Activated naive CD4-positive, alpha-beta T cell treated with anti-CD3 and anti-CD28 coated beads, Interleukin-2, amount 50 U/mL, for 16 hours (primary cell): Measurements from ENCODE around the gene POLRMT.
"Not testable (repeated sequence)": the region's sequence is repeated elsewhere in the genome, so short reads cannot be mapped to it uniquely, and the experiment has no call there.

ENCODE experiments used
- DNase-seq: peaks from one replicate; pipeline ENCODE4 v3.0.0-alpha.2; 2020

Gene POLRMT

DNA sequence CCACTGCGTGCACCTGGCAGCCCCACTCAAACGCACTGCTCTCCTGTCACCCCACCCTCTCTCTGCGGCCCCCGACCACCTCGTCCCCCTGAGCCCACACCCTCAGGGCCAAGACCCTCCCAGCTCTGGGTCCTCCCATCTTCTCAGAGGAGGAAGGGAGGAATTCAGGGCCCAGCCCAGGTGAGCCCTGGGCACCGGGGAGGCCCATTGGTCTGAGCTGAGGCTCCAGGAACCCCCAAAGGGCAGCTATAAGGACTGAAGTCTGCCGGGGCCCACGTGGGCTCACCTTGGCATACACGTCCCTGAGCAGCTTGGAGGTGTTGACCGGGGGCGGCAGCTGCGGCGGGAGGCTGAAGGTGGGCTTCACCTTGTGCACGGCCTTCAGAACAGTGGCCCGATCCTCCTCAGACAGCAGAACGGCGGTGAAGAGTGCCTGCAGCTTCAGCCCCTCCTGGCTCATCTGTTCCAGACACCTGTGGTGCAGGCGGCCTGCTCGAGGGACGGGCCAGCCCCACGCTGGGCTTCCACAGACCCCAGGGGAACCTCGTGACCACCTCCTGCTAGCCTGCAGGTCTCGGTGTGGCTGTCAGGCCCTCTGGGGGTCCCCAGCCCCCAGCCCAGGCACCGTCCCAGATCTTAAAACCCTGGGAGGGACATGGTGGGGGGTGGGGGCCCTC is 8.8 kb downstream of the POLRMT start:
- no peak for DNase-seq

DNA sequence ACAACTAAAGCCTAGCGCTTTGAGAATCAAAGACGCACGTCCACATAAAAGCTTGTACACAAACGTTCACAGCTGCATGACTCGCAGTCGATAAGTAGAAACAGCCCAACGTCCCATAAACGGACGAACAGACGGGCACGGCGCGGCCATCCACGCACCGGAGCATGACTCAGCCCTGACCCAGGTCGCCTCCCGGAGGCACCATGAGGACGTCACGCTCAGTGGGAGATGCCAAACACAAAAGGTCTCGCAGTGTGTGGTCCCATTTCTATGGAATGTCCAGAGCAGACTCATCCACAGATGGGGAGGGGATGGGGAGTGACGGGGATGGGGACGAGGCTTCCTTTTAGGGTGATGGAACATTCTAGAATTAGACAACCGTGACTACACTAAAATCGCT is 9.4 kb downstream of the POLRMT start:
- DNase-seq: no peak

DNA sequence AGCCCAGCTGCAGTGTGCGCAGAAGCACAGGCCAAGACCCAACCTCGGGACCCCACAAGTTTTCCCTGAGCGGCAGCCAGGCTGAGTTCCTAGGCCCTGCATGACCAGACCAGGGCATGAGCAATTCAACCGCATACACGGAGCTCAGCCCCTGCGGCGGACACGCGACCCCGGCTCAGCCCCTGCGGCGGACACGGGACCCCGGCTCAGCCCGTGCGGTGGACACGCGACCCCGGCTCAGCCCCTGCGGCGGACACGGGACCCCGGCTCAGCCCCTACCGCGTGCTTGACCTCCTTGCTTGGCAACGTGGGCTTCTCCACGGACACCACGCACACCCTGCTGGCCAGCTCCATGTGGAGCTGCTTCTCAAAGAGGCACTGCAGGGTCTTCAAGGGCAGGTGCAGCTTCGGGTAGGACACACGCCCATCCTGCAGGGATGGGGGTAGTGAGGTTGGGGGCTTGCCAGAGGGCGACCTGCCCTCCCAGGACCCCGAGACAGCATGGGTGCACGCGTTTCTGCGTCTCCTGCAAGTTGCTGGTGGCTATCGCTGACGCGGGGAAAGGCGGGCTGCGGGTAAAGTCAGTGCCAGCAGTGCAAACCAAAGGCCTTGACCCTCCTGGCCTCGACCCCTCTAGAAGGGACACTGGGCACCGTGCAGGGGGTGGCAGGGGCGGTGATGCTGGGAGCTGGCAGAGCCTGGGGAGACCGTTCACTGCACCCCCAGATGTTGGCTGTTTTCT is 10.0 kb downstream of the POLRMT start:
- no peak for DNase-seq

DNA sequence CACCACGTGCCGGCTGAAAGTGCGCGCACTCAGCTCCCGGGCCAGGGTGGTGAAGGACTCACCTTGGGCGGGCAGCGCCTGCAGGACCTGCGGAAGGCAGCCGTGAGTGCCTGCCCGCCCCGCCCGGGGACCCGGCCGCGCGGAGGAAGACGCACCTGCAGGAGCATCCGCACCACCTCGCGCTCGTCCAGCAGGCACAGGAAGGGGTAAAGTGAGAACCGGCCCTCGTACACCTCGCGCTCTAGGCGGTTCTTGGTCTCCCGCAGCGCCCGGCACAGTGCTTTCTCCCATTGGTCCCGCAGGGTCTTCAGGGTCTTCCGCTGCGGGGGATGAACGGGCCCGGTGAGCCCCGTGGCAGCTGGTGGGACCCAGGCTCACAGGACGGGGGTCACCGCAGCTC is 10.7 kb downstream of the POLRMT start:
- DNase-seq: no peak

DNA sequence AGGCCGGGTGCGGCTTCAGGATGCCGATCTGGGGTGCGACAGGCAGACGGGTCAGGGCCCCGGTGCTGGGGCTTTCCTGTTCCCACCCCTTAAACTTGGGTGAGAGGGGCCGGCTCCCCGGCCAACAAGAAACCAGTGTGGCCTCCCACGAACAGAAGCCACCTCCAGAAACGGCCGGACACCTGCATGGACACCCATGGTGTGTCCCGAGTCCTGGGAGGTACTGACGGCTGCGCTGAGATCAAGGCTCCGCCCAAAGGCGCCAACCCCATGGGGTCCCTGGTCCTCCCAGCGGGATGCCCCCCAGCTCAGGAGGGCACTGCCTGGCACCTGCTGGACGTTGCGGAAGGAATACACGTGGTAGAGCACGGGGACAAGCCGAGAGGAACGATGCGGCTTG is 11.5 kb downstream of the POLRMT start:
- no peak for DNase-seq

DNA sequence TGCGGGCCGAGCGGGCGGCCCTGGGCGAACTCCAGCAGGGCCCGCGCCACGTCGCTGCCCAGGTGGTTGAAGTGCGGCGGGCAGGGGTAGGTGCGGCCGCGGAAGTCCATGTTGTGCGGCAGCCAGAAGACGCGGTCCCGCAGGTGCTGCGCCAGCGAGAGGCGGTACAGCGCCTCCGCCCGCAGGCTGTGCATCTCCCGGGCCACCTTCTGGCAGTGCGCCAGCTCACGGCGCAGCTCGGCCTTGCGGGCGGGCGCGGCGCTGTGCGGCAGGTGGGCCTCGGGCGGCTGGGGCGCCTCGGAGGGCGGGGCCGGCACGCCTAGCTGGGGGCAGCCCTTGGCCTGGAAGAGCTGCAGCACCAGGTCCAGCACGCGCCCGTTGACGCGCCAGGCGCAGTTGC is 12.1 kb downstream of the POLRMT start:
- not testable (repeated sequence) for DNase-seq

DNA sequence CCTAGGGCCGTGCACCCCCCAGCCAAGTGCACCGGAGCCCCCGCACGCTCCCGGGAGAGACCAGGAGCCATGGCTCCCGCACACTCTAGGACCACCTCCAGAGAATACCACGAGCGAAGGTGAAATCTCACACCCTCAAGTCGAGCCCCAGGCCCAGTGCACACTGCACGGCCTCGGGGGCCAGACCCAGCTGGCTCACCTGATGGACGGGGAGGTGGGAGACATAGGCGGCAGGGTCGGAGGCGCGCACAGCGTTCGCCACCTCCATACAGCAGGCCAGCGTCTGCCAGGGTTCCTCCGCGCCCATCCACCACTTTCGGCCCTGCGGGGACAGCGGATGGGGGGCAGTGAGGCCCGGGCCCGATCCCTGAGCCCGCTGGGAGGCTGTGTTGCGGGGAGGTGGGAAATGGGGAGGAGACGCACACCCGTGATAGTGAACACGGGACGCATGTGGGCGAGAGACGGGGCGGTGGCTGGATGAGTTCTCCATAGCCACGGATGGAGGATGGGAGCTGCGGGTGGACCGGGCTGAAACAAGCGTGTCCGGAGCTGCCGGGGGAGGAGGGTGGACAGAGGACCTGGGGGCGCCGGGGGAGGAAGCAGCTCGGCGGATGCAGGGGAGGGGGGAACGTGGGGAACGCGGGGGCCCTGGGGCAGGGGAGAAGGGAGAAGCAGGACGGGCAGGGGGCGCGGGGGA is 13.0 kb downstream of the POLRMT start:
- DNase-seq: no peak

DNA sequence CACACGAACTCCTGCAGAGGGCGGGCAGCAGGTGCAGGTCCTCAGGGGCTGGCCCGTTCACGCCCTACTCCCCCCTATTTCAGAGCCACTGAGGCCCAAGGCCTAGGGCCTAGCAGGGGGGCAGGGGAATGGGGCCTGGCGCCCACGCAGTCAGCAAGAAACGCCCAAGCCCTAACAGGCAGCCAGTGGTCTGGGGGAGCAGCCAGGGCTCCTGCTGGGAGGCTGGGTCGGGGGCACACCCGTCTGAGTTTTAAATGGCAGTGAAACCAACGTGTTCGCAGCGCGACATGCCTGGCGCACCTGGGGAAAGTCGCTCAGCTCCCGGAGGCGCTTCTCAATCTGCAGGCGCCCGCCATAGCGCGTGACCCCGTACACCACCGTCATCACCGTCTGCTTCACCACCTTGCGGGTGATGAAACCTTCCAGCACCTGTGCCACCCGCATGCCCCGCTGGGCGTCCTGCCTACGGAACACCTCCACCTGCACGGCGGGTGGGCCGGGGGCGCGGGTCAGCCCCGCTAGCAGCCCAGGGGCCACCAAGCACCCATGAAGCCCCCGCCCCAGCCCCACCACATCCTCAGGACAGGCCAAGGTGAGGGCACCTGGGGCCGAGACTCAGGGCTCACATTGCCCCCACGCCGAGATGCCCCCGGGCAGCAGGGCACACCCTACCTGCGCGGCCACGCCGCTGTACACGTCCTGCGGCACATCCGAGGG is 13.9 kb downstream of the POLRMT start:
- DNase-seq: no peak

DNA sequence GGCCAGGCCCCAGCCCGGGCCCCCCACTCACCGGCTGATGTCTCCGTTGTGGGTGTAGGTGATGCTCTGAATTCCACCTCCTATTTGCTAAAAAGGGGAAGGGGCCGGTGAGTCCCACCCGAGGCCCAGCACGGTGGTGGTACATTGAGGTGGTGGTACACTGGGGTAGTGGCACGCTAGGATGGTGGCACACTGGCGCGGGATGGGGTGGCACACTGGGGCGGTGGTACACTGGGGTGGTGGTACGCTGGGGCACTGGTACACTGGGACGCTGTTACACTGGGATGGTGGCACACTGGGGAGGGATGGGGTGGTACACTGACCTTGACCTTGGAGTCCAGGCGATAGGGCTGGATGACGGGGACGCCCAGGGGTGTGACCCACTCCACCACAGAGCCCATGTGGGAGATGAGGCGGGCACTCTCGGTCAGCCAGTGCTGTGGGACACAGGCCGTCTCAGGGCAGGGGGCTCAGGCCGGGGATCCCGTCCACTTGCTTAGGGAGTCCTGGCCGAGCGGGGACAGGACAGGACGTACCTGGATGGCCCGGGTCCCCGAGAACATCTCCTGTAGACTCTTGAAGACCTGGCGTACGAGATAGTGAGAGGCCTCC is 14.6 kb downstream of the POLRMT start:
- DNase-seq: no peak

DNA sequence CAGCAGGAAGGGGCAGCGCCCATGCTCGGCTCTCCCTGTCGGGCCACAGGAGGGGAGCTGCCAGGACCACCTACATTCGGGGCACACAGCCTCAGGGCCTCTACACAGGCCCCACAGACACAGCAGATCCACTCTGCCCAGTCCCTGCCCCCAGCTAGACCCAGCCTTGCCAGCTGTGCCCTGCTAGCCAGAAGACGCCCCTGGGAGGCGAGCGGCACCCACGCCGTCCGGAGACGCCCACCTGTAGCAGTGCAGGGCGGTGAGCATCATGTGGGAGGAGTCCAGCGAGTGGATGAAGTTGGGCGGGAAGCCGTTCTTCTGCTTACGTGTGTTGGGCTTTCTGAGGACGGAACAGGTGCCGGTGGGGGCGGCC is 15.1 kb downstream of the POLRMT start:
- no peak for DNase-seq

DNA sequence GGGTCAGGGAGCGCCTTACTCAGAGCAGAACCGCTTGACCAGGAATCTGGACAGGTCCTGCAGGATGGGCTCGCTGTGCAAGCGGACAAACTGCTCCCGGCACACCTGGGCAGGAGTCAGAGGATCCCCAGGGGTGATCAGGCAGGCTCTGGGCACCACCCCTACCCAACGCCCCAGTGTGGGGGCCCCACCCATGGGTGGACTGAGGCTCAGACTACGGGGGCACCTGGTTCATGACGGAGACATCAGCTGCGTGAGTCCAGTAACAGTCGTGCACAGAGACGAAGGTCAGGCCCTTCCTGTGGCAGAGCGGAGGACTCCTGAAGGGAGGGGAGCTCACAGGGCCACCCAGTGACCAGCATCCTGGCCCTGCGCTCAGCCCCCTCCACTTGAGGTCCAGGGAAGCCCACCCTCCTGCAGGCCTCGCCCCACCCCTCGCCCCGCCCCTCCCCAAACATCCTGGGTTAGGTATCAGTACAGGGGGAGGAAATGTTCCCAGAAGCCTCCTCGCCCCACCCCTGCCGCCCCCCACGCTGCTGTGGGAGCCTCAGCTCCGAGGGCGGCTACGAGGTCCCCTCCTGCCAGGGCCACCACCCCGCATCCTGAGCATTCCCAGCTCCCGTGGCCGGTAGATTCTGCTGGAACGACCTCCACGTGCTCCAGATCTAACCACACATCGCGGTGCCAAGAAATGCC is 15.6 kb downstream of the POLRMT start:
- DNase-seq: no peak

DNA sequence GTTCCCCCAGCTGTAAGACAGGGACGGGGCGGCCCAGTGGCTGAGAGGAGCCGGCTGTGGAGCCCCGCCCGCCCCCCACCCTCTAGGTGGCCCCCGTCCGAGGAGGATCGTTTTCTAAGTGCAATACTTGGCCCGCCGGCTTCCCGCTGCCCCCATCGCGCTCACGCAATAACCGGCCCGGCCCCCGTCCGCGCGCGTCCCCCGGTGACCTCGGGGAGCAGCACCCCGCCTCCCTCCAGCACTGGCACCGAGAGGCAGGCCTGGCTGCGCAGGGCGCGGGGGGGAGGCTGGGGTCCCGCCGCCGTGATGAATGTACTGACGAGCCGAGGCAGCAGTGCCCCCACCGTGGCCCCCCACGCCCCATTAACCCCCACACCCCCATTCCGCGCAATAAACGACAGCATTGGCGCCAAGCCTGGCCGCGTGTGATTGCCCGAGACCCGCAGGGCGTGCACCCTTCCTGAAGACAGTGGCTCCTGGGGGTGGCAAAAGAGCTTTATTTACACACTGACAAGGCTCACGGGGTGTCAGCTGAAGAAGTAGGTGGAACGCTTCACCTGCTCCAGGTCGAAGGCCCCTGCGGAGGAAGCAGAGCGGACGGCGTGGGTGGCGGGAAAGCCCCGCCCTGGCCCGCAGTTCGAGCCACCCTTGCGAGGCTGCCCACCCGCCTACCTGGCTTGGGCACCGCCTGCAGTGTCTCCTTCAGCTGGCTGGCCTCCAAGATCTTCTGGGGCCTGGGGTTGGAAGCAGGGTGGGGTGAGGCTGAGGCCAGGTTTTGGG is 16.4 kb downstream of the POLRMT start:
- DNase-seq: no peak

DNA sequence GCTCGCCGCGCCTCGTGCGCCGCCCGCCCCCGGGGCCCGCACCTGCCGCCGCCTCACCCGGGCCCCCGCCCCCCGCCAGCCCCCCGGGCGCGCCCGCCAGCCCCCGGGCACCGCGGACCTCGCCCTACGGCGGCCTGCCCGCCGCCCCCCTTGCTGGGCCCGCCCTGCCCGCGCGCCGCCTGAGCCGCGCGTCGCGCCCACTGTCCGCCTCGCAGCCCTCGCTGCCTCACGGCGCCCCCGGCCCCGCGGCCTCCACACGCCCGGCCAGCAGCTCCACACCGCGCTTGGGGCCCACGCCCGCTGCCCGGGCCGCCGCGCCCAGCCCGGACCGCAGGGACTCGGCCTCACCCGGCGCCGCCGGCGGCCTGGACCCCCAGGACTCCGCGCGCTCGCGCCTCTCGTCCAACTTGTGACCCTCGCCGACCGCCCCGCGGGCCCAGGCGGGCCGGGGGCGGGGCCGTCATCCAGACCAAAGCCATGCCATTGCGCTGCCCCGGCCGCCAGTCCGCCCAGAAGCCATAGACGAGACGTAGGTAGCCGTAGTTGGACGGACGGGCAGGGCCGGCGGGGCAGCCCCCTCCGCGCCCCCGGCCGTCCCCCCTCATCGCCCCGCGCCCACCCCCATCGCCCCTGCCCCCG is 17.2 kb downstream of the POLRMT start:
- no peak for DNase-seq

DNA sequence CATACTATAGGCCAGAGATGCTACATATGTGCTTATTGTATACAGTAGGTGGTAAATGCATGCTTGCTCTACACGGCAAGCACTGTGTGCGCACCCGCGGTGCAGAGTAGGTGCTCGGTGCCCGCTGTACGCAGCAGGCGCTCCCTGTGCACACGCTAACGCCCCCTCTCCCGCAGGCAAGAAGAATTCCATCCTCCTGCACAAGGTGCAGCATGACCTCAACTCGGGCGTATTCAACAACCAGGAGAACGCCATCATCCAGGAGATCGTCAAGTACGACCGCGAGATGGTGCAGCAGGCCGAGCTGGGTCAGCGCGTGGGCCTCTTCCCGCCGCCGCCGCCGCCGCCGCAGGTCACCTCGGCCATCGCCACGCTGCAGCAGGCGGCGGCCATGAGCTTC is 17.7 kb downstream of the POLRMT start:
- DNase-seq: no peak

DNA sequence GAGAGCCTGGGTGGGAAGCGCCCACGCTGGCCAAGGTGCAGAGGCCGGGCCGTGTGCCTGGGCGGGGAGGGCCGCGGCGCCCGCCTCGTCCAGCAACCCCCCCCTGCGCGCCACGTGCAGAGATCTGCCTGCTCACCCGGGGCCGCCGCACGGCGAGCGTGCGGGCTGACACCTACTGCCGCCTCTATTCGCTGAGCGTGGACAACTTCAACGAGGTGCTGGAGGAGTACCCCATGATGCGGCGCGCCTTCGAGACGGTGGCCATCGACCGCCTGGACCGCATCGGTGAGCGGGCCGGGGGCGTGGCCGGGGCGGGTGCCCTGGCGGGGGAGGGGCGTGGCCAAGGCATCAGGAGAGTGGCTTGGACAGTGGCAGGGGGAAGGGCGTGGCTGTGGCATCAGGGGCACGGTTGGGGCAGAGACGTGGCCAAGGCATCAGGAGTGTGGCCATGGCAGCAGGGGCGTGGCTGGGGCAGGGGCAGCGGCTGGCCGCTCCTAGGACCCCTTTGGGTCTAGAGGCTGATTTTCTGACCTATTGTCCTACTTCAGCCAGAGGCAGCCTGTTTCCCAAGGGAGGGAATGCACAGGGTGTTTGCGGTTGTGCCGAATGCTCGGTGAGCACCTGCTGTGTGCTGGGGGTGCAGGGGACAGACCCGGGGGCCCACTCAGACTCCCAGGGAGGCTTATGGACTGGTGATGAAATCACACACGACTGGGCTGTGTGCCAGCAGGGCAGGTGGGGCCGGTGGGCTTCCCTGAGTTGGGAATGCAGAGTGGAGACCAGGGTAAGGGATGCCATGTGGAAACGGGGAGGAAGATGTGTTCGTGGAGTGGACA is 19.4 kb downstream of the POLRMT start:
- no peak for DNase-seq

DNA sequence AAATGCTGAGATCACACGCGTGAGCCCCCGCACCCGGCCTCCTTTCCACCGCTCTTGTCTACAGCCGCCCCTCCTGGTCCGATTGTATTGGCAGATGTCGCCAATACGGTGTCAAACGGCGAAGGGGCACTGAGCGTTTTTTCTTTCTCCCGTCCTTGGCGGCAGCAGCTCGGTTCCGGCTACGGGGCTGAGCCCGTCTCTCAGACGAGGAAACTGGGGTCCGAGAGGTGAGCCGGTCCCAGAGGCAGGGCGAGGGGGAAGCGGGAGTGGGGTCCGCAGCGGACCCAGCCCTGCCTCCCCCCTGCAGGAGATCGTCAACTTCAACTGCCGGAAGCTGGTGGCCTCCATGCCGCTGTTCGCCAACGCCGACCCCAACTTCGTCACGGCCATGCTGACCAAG is 20.4 kb downstream of the POLRMT start:
- no peak for DNase-seq

DNA sequence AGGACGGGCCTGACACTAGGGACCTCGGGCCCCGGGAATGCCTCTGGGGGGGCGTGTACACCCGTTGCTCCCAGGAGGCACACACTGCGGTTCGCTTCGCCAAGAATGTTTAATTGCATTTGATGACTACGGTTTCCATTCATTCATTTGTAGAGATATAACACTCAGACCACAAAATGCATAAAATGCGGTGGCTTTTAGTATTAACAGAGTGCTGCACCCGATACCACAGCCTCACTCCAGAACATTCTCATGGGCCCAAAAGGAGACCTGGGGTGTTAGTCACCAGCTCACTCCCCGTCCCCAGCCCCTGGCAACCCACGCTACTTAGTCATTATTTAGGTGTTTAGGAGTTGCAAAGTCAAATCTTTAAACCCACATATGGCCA is 21.9 kb downstream of the POLRMT start:
- DNase-seq: peak; percentile 62

DNA sequence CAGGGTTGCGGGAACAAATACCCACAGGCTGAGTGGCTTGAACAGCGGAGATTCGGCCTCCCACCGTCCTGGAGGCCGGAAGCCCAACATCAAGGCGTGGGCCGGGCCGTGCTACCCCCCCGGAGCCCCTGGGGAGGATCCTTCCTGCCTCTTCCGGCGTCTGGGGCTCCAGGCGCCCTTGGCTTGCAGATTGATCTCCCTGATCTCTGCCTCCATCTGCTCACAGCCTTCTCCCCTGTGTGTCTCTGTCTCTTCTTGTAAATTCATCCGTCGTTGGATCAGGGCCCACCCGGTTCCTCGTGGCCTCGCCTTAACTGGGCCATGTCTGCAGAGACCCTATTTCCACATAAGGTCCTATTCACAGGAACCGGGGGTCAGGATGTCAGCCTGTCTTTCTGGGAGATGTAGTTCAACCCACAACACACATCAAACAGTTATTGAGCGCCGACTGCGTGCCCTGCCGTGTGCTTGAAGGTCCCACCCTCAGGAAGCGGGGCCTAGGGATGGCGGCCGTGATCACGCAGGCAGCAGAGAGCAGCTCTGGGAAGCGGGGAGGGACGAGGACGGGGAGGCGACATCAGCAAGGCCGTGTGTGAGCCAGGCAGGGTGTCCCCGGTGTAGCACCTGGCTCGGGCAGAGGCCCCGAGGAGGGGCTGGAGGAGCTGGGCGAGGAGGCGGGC is 22.4 kb downstream of the POLRMT start:
- DNase-seq: peak; percentile 57

DNA sequence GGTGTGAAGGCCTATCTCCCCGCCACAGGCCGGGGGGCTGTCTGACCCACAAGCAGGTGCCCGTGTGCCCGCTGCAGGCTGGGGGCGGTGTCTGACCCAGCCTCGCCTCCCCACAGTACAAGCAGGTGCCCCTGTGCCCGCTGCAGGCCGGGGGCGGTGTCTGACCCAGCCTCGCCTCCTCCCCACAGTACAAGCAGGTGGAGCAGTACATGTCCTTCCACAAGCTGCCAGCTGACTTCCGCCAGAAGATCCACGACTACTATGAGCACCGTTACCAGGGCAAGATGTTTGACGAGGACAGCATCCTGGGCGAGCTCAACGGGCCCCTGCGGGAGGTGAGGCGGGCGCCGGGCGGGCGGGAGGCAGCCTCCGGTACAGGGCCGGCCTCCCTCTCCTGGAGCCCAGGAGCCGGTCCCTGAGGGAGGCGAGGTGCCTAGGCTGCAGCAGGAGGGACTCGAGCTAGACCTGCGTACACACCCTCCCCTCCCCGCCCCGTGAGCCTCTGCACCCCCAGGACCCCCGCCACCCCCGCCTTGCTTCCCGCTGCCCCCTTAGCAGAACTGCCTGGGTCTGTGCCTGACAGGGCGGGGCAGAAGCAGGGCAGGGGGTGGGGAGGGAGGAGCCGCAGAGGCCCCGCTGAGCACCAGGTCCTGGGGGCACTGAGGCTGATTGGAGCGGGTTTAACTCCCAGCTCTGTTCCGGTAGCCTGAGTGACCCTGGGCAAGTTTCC is 23.1 kb downstream of the POLRMT start:
- no peak for DNase-seq
